GM12892 (cell line): ENCODE measurements around the gene SGSM1.

ENCODE experiments used
- POLR2A ChIP-seq: IDR thresholded peaks from 2 replicates; pipeline ENCODE4 v1.6.1; 2011; ENCODE audit warnings: low read depth, low read length, control low read depth
- POLR2AphosphoS5 ChIP-seq: IDR thresholded peaks from 2 replicates; pipeline ENCODE4 v1.6.1; 2011; ENCODE audit warnings: low read depth, low read length, control low read depth
- TAF1 ChIP-seq: IDR thresholded peaks from 2 replicates; pipeline ENCODE4 v1.6.1; 2011; ENCODE audit warnings: low read depth, mild to moderate bottlenecking, control low read depth, low read length, borderline replicate concordance

- no peak for TF ChIP-seq POLR2A
- TF ChIP-seq POLR2AphosphoS5: no peak
- no peak for TF ChIP-seq TAF1
These were observed 138.4 kb downstream of the SGSM1 start for GRCh38 chr22:24944217-24944937.
